Muscle of arm (tissue), 12 donors: ENCODE data around the gene CYP2J2. TPM values are rescaled to one million over a fixed set of nuclear protein-coding genes. Genes with fewer than 3 reads are reported as not detected.
"Not testable (repeated sequence)": the region's sequence is repeated elsewhere in the genome, so short reads cannot be mapped to it uniquely, and the experiment has no call there.

Experiments
- DNase-seq: peaks from one replicate; pipeline ENCODE4 v3.0.0-alpha.2; 2013
- polyA plus RNA-seq, 12 donors: library from polyadenylated mRNA; unstranded; fragments of 120-200 nt; gene quantifications; one replicate each; pipeline ENCODE4 v1.2.1, GENCODE V29; 2013; ENCODE audit not compliant: insufficient read length in 12 of 12

The CYP2J2 gene
- polyA plus RNA-seq, 12 donors, result 38.4 to 119 (median 65.7) TPM; not detected in 1

GRCh38 chr1:59878370-59878769, 48.2 kb downstream of the CYP2J2 start:
- DNase-seq, result no peak

GRCh38 chr1:59877108-59877682, 49.4 kb downstream of the CYP2J2 start:
- DNase-seq, result no peak

DNA sequence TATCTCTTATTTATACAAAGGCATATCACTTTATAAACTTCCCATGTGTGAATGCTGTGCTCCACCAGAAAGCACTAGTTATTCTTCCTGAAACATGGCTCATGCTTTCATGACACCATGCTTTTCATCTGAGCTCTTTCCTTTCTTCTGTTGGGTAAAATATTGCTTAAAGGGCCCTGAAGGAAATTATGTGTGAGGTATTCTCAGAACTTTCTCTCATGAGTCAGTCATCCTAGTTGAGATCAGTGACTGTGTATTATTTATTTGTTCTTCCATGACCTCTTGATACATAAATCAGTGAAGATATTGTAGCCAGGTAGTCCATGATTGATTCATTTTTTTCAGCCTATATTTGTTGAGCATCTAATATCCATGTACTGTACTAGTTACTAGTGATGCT, 54.8 kb downstream of the CYP2J2 start:
- no peak for DNase-seq

GRCh38 chr1:59866462-59866861, 60.1 kb downstream of the CYP2J2 start:
- no peak for DNase-seq

DNA sequence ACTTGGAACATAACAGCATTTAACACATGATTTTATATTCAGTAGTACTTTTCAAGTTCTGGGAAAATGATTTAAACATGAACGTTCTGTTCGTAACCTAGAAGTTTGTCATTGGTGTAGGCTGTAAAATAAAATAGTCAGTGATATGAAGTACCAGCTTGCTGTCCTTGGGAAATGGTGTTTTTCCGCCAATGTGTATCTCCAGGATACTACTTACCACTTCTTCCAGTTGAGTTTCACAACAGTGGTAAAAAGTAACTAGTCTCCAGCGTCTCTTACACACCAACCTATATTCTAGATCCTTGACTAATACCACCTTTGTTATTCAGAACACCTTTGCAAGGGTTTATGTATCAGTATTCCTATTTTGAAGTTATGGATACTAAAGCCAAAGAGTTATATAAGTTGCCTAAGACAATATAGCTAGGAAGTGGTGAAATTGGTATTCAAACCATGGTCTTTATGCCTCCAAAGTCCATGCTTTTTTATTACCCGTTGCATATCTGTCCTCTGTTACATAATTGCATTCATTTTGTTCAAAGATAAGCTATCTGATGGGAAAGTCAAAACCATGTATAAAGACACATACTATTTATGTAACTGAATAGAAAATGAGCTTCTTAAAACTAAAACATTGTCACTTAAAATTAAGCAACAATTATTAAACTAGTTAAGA, 68.8 kb downstream of the CYP2J2 start:
- no peak for DNase-seq

DNA sequence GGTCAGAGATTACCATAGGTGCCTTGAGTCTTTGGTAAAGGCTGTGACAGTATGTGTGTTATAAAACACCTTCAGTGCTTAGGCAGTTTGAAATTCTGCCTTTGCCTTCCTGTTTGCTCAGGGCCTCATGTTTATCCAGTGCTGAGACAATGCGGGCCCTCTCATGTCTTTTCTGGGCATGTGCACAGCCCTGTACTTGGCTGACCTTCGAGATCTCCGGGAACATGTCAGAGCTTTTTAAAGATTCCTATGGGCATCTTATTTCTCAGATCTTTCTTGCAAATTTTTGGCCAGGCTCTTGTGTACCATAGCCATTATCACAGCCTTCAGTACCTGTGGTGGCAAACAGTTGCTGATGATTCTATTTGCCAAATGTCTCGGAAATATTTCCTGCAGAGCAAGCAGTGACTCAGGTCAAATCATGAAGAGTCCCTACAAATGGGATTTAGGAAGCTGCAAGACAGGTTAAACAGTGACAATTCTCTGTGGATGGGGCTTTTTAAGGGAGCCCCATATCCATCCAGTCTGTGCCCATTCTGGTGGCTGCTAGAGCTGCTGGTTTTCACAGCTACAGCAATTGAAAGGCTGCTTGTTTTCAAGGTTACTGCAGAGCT, 69.7 kb downstream of the CYP2J2 start:
- no peak for DNase-seq

DNA sequence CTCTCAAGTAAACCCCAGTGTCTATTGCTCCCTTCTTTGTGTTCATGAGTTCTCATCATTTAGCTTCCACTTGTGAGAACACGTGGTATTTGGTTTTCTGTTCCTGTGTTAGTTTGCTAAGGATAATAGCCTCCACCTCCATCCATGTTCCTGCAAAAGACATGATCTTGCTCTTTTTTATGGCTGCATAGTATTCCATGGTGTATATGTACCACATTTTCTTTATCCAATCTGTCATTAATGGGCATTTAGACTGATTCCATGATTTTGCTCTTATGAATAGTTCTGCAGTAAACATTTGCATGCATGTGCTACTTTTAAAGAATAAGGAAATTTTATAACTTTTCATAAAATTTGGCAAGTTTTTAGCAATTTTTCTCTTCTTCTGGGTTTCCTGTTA, 71.3 kb downstream of the CYP2J2 start:
- DNase-seq, result not testable (repeated sequence)

DNA sequence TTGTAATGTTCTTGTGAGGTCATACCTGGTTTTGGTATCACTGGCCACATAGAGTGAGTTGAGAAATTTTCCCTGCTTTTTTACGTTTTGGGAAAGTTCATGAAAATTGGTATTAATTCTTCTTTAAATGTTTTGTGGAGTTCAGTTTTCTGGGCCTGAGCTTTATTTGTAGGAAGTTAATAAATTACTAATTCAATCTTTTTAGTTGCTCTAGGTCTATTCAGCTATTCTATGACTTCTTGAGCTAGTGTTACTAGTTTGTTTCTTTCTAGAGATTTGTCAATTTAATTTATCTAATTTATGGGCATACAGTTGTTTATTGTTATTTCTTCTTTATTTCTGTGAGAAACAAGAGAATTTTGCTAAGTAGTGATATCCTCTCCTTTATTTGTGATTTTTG, 74.5 kb downstream of the CYP2J2 start:
- no peak for DNase-seq

GRCh38 chr1:59846895-59847282, 79.7 kb downstream of the CYP2J2 start:
- DNase-seq, result no peak

- no peak for DNase-seq
Observed at GRCh38 chr1:59846209-59846894, 80.2 kb downstream of the CYP2J2 start.

- no peak for DNase-seq
Observed at GRCh38 chr1:59845091-59845490, 81.5 kb downstream of the CYP2J2 start.

Other genes with a start within 250 kb of the CYP2J2 start
- gene HOOK1, start 111.8 kb downstream of the CYP2J2 start, polyA plus RNA-seq, result 10 to 100 TPM in 1 of 12 donors, 1 to 10 TPM in 9, under 1 TPM in 1, not detected in 1; 0.73 to 12.6 (median 4.5) TPM
- gene C1orf87, start 147.0 kb upstream of the CYP2J2 start, polyA plus RNA-seq, result 1 to 10 TPM in 5 of 12 donors, under 1 TPM in 5, not detected in 2; 0.30 to 3.3 (median 0.93) TPM